ENCODE measurements around the gene OSBPL5.

OSBPL5 gene

DNA sequence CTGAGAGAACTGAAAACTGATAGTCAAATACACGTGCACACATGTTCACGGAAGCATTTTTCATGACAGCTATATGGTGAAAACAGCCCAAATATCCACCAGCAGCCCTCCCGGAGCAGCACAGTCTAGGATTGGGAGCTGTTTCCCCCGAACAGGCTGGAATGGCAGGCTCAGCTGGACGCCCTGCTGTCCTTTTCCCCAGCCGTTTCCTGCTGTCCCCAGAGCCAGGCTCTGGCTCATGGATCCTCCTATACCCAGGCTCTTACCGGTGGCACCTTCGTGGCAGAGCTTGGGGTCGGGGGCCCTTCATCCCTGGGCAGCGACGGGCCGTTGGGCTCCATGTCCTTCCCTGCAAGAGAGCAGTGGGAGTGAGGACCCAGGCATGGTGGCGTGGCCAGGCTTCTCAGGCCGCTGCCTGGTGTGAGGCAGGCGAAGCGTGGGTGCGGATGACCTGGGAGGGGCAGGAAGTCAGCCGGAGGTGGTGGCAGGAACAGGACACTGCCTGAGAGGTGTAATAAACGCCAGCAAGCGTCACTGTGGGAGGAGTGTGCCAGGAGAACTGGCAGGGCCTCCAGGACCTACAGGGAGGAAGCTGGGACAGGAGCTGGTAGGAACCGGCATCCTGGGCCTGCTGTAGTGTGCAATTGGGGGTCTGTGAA is 38.8 kb downstream of the OSBPL5 start:
- intact Hi-C loops (cut with DNase I; ENCODE audit: low total_unique reads) = no loop called here
- no peaks in the 10 kb centered on the region for H3K27me3 ChIP-seq

DNA sequence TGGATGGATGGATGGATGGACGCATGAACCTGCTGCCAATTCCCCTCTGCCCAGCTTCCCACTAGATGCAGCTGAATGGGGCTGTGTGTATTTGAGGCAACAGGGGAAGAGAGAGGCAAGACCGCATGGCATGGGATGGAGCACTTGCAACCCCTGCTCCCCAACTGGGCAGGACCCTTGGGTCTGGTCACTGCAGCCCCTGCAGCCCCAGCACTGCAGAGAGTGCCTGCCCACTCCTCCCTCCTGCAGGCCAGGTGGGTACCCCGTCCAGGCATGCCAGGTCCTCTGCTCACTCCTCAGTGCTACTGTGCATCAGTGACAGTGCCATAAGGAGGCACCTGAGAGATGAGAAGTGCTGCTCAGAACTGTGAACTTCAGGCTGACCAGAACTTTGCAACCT is 40.3 kb downstream of the OSBPL5 start:
- H3K9me3 ChIP-seq = no peaks in the 10 kb centered on the region
- H3K27me3 ChIP-seq = no peaks in the 10 kb centered on the region
- H3K4me1 ChIP-seq = peaks cover 5 to 44% (median 30%) of the 10 kb centered on the region in 4 donors
- no peak overlapping the region for H3K4me3 ChIP-seq
- TF ChIP-seq, protein P1, sequence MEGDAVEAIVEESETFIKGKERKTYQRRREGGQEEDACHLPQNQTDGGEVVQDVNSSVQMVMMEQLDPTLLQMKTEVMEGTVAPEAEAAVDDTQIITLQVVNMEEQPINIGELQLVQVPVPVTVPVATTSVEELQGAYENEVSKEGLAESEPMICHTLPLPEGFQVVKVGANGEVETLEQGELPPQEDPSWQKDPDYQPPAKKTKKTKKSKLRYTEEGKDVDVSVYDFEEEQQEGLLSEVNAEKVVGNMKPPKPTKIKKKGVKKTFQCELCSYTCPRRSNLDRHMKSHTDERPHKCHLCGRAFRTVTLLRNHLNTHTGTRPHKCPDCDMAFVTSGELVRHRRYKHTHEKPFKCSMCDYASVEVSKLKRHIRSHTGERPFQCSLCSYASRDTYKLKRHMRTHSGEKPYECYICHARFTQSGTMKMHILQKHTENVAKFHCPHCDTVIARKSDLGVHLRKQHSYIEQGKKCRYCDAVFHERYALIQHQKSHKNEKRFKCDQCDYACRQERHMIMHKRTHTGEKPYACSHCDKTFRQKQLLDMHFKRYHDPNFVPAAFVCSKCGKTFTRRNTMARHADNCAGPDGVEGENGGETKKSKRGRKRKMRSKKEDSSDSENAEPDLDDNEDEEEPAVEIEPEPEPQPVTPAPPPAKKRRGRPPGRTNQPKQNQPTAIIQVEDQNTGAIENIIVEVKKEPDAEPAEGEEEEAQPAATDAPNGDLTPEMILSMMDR (IDR thresholded peaks at IDR 0.05) = no peak
- H3K36me3 ChIP-seq = peaks cover 9 to 65% (median 57%) of the 10 kb centered on the region in 3 donors
- H3K27ac ChIP-seq = peak overlapping the region; percentile 49 to 80
- DNase-seq = no peak
- intact Hi-C loops (cut with DNase I; ENCODE audit: low total_unique reads) = loop anchor here (1.0 to 5.0 kb wide), 2 partner anchors 22 to 37 kb away; no protein-coding TSS in a partner anchor

More for the DNA sequence above, 38.8 kb downstream of the OSBPL5 start:
- H3K4me3 ChIP-seq = no peak overlapping the region
- H3K9me3 ChIP-seq = no peaks in the 10 kb centered on the region
- H3K4me1 ChIP-seq = peaks cover 5 to 53% (median 30%) of the 10 kb centered on the region in 4 donors
- peaks cover 0 to 50% (median 42%) of the 10 kb centered on the region in 3 donors for H3K36me3 ChIP-seq
- TF ChIP-seq, protein P1 (IDR thresholded peaks at IDR 0.05) = no peak
- H3K27ac ChIP-seq = peak overlapping the region in 1 of 2 donors; percentile 25
- DNase-seq = peak in 1 of 2 donors; percentile 68

DNA sequence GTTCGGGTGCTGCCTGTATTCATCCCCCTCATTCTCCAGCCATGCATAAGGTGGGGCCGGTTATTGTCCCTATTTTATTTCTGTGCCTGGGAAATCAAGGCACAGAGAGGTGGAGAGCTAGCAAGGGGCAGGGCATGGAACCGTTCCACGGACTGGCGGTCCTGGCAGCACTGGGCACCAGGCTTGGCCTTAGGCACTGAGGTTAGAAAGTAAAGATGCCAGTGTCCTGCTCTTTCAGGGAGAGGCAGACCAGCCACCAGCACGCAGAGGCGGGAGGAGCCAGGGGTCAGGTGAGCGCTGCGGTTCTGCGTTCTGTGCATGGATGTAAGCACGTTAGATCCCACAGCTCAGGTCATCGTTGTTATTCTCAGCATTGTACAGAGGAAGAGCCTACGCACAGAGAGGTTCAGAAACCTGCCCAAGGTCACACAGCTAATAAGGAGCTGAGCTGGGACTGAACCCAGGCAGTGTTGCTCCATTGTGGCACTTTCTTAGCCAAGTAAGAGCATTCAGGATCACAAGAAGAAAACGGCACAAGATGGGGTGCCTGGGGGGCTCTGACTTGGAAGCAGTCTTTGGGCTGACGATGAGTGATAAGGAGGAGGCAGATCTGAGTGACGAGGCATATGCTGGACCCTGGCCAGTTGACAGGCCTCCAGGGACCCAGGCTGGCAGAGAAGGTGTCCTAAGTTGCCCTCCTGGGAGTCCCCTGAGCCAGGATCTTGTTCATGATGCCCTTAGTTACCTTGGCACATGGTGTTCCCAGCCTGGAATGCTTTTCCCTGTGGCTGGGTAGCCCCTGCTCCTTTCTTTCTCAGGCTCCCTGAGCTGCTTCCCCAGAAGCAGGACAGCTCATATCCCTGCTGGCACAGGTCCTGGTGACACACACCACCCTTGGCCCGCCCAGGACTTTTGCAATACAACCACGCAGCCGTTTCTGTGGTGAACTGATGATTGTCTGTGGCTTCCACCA is 41.1 kb downstream of the OSBPL5 start:
- Histone ChIP-seq H3K36me3 (peaks cover 16 to 70% (median 65%) of the 10 kb centered on the region in 3 donors), H3K4me1 (peaks cover 5 to 42% (median 30%) of the 10 kb centered on the region in 4 donors), H3K4me3 (no peak overlapping the region), H3K27ac (peak overlapping the region; percentile 75 to 80), H3K27me3 (no peaks in the 10 kb centered on the region), H3K9me3 (no peaks in the 10 kb centered on the region)
- TF ChIP-seq, protein P1 (IDR thresholded peaks at IDR 0.05) = no peak
- peak; percentile 97 to 98 for DNase-seq
- intact Hi-C loops (cut with DNase I; ENCODE audit: low total_unique reads) = loop anchor here (1.0 to 5.0 kb wide), 2 partner anchors 23 to 38 kb away; no protein-coding TSS in a partner anchor

DNA sequence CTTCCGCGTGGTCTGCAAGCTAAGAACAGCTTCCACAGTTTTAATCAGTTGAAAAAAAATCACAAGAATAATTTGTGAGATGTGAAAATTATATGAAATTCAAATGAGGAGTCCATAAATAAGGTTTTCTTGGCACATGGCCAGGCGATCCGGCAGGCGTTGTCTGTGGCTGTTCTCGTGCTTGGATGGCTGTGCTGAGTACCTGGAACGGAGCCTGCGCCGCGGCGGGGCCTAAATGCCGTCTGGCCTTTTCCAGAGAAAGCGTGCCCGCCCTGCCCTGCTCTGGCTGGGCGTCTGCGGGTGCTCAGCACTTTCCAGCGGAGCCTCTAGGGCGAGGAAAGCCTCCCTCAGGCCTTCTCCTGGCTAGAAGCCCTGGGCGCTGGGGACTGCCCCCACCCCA is 41.8 kb downstream of the OSBPL5 start:
- Histone ChIP-seq H3K36me3 (peaks cover 18 to 66% (median 65%) of the 10 kb centered on the region in 3 donors), H3K4me1 (peaks cover 5 to 41% (median 30%) of the 10 kb centered on the region in 4 donors), H3K27ac (peak overlapping the region; percentile 75 to 80), H3K9me3 (no peaks in the 10 kb centered on the region), H3K27me3 (no peaks in the 10 kb centered on the region), H3K4me3 (no peak overlapping the region)
- TF ChIP-seq, protein P1 (IDR thresholded peaks at IDR 0.05) = peak in 1 of 2 experiments; percentile 10
- intact Hi-C loops (cut with DNase I; ENCODE audit: low total_unique reads) = loop anchor here (5.0 kb wide), 1 partner anchor 39 kb away; no protein-coding TSS in a partner anchor
- DNase-seq = peak; percentile 86 to 91

DNA sequence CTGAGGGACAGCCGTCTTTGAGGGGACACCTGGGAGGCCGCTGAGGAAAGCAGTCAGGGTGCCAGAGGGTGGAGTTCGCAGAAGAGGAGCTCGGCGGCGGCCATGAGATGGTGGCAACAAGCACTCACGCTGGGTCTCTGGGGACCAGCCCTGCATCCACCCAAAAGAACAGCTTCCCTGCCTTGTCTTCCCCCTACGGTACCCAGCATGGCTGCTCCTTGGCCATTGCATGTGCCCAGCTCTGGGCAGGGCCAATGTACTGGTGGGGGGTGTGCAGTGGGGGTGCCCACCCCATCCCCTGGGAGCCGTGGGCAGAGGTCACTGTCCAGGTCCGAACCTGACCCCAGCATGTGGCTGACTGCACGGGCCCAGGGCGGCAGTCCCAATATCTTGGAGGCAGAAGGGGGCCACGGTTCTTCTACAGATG is 42.3 kb downstream of the OSBPL5 start:
- Histone ChIP-seq H3K27me3 (no peaks in the 10 kb centered on the region), H3K36me3 (peaks cover 21 to 62% (median 61%) of the 10 kb centered on the region in 3 donors), H3K4me3 (no peak overlapping the region), H3K4me1 (peaks cover 5 to 41% (median 30%) of the 10 kb centered on the region in 4 donors), H3K27ac (peak overlapping the region; percentile 75 to 80), H3K9me3 (no peaks in the 10 kb centered on the region)
- TF ChIP-seq, protein P1 (IDR thresholded peaks at IDR 0.05) = no peak
- DNase-seq = peak; percentile 19 to 69
- intact Hi-C loops (cut with DNase I; ENCODE audit: low total_unique reads) = loop anchor here (5.0 kb wide), 1 partner anchor 40 kb away; no protein-coding TSS in a partner anchor

All from tibial artery (tissue), 4 donors.